Measurements from ENCODE around the gene IP6K3.

The IP6K3 gene

DNA sequence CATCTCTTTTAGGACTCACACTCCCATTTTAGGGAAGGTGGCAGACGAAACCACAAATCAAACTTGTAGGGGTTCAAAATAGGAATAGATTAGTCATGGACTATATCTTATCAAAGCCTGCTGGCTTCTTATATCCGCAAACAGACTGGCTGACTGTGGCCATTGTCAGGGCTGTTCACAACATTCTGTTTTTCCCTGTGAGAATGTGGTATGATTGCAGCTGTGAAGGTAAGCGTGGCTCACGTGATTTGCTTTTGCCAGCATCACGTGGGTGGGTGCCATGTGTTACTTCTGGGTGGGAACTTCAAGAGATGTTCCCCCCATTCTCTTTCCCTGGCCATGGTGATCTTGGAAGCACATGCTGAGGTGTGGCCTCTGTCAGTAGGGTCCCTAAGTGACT, 5.9 kb downstream of the IP6K3 start:
- no peak for DNase-seq (ENCODE audit: low read depth)

DNA sequence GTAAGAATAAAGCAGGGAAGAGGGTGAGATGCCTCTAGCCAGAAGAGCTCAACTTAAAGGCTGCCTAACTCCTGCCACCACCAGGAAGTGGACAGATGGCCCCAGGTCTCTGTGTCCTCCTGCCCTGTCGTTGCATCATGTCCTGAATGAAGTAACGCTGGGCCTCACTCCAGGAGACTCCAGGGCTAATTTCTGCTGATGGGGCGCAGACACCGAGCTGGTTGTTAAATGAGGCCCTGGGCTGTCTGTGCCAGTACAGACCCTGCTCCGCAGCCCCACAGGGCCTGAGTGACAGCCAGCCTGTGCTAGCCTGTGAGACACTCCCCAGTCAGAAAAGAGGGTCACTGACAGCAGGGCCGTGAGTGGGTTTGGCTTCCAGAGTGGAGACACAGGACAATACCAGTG, 6.5 kb downstream of the IP6K3 start:
- DNase-seq (ENCODE audit: low read depth): no peak

DNA sequence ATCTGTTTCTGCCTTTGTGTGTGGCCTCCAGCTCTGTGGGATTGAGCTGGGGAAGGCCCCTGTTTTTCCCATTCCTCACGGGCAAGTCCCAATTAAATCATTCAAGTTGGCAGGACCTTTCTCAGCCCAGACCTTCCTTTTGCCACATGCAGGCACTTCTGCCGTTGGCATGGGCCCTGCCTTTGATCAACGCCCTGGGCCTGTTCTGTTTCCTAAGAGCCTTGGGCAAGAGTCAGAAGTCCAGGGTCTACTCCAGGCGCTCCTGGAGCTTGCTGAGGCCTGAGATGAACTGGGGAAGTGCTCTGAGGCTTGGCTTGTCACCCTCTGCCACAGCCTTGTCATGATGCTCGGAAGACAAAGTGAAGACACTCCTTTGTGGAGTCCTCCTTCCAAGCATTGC, 7.1 kb downstream of the IP6K3 start:
- no peak for DNase-seq (ENCODE audit: low read depth)

DNA sequence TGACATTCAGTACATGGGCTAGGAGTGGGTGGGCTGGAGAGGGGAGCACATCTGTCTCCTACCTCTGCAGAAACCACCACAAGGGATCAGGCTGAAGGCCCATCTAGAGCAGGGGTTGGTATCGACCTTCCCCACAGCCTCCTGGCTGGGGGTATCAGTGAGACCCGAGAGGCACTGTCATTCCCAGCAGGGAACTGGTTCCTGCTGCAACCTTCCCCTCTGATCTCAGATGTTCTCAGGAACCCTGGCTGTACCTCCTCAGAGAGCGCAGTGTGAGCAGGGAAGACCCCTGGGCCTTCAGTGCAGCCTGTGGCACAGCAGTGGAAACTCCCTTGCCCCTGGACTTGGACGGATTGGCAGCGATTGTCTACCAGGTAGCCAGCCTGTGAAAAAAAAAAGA, 7.8 kb downstream of the IP6K3 start:
- DNase-seq (ENCODE audit: low read depth): no peak

DNA sequence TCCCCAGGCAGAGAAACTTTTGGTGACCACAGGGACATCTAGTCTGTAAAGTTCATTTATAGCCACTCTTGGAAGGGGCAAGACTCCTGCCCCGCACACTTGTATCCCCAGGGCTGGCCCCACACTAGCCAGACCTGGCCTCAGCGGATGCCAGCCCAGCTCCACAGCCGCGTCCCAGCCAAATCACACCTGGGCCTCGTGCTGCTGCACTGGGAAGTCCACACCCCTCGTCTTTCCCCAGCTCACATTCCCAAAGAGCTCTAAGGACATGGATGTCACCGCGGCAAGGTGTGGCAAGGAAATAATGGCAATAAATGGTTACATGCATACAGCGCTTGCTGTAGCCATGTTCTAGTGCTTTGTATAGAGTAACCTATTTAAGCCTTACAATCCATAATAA, 8.6 kb downstream of the IP6K3 start:
- no peak for DNase-seq (ENCODE audit: low read depth)

DNA sequence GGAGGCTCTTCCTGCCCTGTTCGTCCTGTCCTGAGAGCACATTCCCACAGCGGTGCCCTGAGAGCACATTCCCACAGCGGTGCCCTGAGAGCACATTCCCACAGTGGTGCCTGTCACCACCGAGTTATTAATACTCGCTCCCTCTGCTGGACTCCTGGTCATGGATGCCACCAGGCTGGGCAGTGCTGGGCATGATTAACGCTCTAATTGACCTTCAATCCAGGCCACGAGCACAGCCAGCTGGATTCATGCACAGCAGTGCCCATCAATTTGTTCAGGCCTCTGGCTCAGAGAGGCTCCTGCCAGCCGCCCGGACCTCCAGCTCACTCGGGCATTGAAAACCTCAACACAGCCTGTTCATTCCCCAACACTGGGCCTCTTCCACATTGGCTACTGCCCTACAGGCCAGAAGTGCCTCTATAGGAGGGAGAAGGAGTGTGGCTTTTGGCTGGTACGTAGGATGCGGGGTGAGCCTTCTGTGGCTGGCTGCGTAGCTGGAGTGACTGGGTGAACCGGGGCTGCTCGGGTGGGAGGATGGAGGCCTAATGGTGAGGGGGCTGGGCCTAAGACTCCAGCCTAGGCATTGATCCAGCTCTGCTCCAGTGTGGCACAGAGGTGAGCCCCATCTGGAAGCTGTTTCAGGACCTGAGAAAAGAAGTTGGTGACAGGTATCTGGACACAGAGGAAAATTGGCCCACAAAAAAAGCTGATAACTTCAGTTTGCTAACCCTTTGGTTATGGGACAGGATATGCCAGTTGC, 9.3 kb downstream of the IP6K3 start:
- no peak for DNase-seq (ENCODE audit: low read depth)

DNA sequence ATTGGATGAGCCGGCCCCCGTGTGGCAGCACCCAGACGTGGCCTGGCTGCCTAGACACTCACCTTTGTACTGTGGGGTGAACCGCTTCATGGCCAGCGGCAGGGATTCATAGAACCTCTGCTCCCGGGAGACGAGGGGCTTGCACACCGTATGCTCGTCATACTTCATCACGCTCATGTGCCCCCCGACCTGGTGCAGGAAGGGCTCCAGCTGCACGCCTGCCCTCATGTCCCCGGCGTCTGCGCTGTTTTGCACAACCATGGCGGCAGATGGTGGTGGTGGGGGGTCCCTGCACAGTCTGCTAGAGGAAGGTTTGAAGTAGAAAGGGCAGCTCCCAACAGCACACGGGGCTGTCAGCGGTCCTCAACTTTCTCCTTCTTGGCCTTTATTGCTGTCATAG, 11.5 kb downstream of the IP6K3 start:
- DNase-seq (ENCODE audit: low read depth): no peak

DNA sequence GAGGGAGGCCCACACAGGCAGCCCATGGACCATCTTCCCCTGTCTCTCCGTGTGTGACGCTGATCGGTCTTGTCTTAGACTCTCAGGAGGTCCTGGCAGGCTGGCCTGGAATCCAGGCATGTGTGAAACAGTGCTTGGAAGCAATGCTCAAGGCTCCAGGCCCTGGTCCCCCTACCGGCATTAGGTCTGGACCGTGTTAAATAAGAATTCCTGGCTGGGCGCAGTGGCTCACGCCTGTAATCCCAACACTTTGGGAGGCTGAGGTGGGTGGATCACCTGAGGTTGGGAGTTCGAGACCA, 13.0 kb downstream of the IP6K3 start:
- no peak for DNase-seq (ENCODE audit: low read depth)

DNA sequence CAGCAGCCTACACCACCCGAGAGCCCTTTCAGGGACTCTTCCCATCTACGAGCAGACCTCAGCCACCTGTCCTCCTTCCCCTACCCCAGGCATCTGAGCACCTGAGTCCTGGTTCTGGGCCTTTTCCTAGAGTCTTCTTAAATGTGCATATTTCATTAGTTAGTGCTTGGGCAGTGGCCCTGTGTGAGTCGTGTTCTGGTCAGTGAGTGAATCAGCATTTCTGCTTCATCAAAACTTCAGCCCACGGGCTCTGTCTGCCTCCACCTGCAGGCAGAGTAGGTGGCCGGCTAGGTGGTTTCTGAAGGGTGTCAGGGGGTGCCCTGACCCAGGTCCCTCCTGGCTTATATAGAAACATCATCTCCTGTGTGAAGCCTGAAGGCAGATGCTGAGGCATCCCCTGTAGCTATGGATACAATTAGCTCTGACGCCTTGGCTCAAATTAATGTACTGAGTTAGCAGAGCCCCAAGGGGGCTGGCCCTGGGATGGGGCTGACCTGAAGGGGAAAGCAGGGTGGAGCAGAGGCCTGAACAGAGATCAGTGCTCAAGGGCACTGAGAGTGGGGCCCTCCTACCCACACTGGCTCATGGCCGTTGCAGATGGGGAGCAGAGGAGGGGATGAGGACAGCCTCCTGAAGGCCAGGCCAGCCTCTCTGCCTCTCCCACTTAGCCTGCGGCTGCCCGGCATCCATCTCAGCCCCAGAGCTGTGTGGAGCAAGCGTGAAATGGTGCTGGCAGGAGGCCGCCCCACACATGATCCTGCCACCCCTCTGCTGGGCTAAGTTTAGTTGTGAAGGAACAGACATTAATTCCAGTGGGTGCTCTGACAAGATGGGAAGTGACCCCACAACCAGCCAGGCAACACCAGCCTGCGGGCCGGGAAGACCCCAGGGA, 13.6 kb downstream of the IP6K3 start:
- no peak for DNase-seq (ENCODE audit: low read depth)

DNA sequence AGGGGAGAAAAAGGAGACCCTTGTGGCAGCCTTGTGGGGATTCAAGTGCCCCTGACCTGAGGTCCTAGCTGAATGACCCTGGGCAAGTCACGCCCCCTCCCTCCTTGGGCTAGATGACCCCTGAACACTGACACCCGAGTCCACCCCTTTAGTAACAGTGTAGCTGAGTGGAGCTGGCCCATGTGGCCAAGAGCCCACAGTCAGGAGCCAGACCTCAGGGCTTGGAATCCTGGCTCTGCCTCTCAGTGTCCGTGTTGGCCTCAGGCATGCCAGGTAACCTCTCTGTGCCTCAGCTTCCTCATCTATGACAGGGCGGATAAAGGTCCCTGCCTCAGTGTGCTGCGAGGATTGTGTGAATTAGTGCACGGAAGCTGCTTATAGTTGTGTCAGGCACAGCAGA, 14.3 kb downstream of the IP6K3 start:
- DNase-seq (ENCODE audit: low read depth): no peak

DNA sequence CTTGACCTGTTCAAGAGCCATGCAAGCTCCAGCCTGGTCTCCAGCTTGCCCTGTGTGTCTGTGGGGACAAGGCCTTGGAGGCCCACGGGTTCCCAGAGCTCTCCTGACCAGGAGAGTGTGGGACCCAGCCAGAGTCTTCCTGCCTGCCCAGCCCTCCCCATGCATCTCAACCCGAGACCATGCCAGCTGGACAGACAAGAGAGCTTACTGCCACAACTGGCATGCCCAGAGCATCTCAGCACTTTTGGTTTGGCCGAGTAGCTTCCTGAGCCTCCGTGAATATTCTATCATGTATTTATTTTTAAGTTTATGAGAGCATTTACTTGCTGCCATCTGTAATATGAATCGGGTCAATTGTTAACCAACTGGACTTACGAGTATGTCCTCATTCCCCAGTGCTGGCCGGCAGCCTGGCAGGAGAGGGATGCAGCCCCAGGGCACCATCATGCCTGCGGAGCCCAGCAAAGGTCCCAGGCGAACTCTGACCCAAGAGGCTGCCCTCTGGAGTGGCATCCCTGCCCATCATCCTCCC, 14.9 kb downstream of the IP6K3 start:
- DNase-seq (ENCODE audit: low read depth): no peak

DNA sequence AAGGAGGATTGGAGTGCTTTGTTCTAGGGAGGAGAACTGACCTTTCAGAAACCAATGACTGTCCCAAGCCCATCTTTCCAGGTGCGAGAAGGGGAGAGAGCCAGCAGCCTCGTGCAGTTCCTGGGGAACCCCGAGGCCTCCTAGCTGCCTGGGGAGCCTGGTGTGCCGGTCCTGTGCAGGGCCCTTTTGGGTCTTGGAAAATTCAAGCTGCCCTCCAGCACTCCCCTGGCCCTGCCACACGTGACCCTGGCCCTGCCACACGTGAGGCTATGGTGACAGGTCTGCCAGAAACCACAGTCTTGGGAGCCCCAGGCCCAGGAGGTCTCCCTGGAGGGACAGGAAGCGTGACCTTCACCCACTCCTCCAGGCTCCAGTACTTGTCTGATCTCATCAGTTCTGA, 15.7 kb downstream of the IP6K3 start:
- DNase-seq (ENCODE audit: low read depth): no peak

DNA sequence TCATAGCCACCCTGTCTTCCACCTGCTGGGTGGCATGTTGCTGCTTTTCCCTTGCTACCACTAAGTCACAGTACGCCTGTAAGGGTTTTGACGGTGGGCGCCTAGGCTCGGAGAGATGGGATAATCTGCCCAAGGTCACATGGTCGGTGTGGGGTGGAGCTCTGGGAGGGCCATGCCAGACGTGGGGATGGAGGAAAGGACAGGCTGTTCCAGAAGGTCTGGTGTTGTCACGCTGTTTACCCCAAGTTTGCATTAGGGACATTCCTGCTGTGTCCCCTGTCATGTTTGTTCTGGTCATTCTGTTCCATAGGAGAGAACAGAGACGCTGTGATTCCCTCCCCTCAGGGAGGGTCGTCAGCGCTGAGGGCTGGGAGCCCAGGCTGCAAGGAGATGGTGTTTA, 16.1 kb downstream of the IP6K3 start:
- no peak for DNase-seq (ENCODE audit: low read depth)

DNA sequence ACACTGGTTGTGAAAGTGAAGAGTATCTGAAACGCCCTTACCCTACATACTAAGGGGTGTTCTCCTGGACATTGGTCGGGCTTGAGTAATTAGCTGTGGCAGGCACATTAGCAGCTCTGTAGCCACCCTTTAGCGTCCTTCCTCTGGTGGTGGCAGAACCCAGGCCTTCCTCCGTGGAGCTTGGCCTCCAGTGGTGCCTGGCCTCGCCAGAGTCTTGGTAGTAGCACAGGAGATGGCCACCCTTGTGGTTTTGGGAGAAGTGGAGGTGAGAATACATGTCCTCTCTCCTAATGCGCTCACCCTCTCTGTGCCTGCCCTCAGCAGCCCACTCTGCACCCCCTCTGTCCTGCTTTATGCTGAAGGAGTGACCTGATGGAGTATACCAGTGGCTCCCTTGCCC, 17.6 kb downstream of the IP6K3 start:
- DNase-seq (ENCODE audit: low read depth): no peak

DNA sequence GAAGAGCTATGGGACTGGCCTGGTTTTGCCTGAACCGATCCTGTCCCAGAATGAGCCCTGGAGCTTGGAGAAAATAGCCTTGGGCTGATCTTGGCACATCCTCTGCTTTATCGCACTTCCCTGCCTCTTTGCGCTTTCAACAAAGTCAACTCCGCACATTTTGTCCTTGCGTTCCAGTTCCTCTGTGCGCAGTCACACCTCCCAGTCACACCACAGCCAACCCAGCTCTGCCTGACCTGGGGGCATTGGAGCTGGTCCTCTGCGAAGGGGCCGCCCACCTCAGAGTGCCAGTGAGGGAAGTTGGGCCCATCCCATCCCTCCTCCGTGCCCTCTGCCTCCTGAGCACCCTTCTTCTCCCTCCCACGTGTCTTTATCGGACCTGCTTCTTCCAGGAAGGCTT, 18.3 kb downstream of the IP6K3 start:
- DNase-seq (ENCODE audit: low read depth): no peak

DNA sequence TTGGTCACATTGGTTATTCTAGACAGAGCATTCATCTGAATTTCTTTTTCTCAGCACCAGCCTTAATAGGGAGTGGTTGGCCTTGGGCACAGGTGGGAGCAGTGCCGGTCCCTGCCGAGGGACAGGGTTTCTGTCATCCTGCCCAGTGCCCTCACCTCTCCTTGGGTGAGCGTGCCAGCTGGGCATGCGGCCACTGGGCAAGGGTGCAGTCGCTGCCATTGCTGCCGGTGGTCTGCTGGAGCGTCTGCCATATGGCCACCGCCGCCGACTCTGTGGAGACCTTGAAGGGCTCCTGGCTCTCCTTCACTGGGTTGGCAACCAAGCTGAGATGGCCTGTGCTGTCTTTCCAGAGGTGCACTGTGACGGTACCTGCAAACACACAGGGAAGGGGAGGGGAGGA, 18.8 kb downstream of the IP6K3 start:
- DNase-seq (ENCODE audit: low read depth): no peak

DNA sequence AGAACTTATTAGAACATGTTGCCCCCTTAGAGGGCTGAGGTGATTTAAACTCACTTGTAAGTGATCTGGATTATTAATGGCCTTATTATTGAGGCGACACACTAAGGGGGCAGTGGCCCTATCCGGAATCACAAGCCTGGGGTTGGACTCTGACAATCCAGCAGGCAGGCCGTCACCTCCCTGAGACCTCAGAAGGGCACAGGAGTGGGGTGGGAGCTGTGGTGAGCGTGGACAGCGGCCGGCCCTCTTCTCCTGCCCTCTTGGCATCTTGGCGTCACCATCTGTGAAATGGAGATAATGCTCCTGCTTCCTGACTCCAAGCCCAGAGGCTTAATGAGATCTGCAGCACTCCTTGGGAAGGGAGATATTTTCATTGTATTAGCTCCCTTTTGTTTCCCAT, 19.6 kb downstream of the IP6K3 start:
- no peak for DNase-seq (ENCODE audit: low read depth)

DNA sequence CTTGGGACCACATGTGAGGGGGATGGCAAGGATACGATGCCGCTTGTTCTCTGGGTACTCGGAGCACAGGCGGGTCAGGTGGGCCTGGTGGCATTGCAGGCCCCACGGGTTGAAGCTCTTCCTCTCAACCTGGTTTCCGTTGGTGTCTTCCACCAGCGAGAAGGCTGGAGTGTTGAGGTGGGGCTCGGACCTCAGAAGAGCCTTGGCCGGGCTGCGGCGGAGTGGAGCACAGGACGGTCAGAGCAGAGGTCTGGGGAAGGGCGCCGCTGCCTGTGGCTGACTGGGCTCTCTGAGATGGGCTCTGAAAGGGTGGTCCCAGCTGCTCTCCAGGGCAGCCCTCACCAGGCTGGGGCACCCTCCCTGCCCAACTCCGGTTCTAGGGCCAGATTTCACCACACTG, 20.0 kb downstream of the IP6K3 start:
- DNase-seq (ENCODE audit: low read depth): no peak

DNA sequence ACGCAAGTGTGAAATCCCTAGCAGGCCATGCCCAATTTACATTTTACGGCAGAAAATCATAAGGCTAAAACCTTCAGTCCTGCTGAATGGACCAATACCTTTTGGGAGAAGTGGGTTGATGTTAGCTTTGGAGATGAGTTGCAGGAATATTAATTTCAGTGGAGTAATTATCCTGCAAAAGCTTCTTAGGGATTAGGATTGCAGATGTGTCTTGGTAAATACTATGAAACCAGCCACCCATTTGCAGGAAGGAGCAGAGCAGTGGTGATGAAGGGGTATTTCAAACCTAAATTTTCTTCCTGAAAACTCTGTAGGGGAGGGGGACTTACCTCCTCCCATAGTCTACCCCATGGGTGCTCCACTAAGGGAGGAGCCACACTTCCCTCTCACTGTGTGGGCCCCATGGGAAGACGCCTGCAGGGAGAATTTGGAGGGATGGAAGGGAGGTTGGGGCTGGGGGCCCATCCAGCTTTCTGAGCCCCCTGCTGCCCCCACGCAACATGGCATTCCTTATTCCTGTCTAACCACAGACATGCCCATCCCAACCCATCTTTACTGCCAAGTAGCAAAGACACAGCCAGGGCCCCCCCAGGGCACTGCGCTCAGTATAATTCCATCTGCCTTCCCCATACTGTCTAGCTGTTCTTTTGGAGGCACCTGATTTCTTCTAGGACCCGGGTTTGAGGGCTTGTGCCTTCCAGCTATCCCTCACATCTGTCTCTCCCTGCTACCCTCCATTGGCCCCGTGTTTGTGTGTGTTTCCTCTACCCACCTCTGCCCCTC, 20.6 kb downstream of the IP6K3 start:
- DNase-seq (ENCODE audit: low read depth): no peak

DNA sequence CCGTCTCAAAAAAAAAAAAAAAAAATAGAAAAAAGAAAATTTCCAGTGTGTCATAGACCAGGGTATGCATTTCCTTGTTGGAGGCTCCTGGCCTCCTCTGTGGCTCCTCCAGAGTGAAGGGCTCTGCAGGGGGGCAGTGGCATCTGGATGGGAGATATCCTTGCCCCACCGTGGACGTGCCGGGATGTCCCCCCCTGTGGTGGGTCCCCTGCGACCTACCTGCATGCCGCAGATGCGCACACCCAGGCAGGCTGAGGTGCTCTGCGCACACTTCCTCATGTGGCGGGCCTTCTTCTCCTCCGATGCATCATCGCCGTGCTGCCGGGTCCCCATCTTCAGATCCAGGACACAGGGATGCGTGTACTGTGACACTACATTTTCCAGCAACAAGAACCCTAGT, 21.5 kb downstream of the IP6K3 start:
- DNase-seq (ENCODE audit: low read depth): no peak

DNA sequence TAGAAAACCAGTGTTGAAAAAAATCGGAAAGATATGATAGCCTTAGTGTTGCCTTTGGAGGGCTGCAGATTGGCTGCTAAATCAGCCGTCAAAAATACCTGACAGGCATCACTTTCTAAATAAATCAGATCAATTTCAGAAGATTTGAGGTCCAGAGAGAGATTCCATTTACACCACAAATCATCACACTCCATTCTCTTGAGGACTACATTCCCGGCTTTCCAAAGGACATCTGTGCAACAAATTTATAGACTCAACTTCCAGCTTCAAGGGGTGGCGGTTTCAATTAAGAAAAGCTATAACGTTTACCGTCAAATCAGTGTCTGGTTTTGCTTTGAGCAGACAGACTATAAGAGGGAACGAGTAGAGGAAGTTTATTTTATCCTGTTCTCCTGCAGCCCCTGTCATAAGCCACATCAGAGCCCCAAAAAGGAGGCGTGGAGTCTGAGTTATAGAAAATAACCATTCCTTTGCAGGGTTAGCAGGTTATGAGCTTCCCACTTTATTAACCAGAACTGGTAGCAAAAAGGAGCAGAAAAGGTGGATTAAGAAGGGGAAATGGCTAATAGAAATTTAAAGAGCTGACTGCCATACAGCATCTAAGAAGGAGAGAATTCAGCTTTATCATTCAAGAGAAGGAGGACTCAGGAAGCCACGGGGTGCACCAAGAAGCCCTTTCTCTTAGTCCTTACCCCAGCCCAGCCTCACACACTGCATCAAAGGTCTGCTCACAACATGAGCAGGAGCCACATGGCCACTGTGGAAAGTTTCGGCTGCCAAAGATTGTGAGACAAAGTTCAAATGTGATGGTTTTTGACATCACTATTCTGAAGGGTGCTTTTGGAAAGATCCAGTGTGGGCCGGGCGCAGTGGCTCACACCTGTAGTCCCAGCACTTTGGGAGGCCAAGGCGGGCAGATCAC, 22.3 kb downstream of the IP6K3 start:
- no peak for DNase-seq (ENCODE audit: low read depth)

All from activated T-cell treated with anti-CD3 and anti-CD28 coated beads for 24 hours (primary cell).